Endothelial cell of umbilical vein (primary cell): ENCODE data around the gene FRMD4A. TPM values are rescaled to one million over a fixed set of nuclear protein-coding genes. Genes with fewer than 3 reads are reported as not detected.

ENCODE experiments used
- BruUV-seq: library from RNA; stranded (reverse); fragments of 400-500 nt; replicated peaks from 2 replicates; lab custom pipeline; 2021; lab: Mats Ljungman, UMichigan
- CTCF ChIA-PET: fragments of 300-600, 350-600 bp; sonication (Branson Sonifier 250); formaldehyde crosslinking; loops from one replicate; lab custom pipeline; 2021; ENCODE audit warnings: antibody characterized with exemption, inconsistent platforms; lab: Charles Lee
- POLR2A ChIA-PET: fragments of 300-600, 350-600 bp; sonication (Branson Sonifier 250); formaldehyde crosslinking; loops from one replicate; lab custom pipeline; 2021; ENCODE audit warnings: antibody characterized with exemption, inconsistent platforms; lab: Charles Lee
- DNase-seq: peaks from one replicate; pipeline ENCODE4 v3.0.0-alpha.2; 2011; ENCODE audit warnings: low read depth, low spot score
- FAIRE-seq: peaks from 2 replicates; lab custom pipeline; 2011; peaks lifted over from hg19 to GRCh38; lab: Jason Lieb, UNC
- H2AFZ ChIP-seq: 2 replicates; pipeline ENCODE4 v1.6.0; 2012; ENCODE audit warnings: low read depth, low read length, control low read depth, inconsistent platforms
- H3K27ac ChIP-seq: 2 replicates; pipeline ENCODE4 v1.5.1; 2011; ENCODE audit warnings: low read depth, mild to moderate bottlenecking, control low read depth, low read length, moderate library complexity; ENCODE audit not compliant: insufficient read depth
- H3K27me3 ChIP-seq, 2 experiments: 2 replicates each; pipeline versions ENCODE4 v1.6.0 to v1.6.1; 2011; ENCODE audit warnings: low read length in 2 of 2, mixed read lengths in 1 of 2; ENCODE audit not compliant: control insufficient read depth in 2 of 2, insufficient read depth in 2 of 2
- H3K36me3 ChIP-seq, 2 experiments: 2 replicates in 1 of 2; 3 replicates in 1 of 2; pipeline ENCODE4 v1.5.1; 2011; ENCODE audit warnings: low read length in 2 of 2, mild to moderate bottlenecking in 1 of 2, moderate library complexity in 1 of 2; ENCODE audit not compliant: control insufficient read depth in 2 of 2, insufficient read depth in 2 of 2; ENCODE audit errors: extremely low read depth in 1 of 2
- H3K4me1 ChIP-seq: 3 replicates; pipeline ENCODE4 v1.5.1; 2011; ENCODE audit warnings: mild to moderate bottlenecking, low read length; ENCODE audit not compliant: control insufficient read depth, insufficient read depth; ENCODE audit errors: extremely low read depth
- H3K4me2 ChIP-seq: 2 replicates; pipeline ENCODE4 v1.6.1; 2011; ENCODE audit warnings: low read length, control low read depth, mixed read lengths; ENCODE audit not compliant: insufficient read depth
- H3K4me3 ChIP-seq, 3 experiments: fragments of 200-600 bp in 1 of 3; sonication (generic), shearing (Covaris generic) in 1 of 3; replicated peaks in 1 of 3; 2 replicates each; pipeline ENCODE4 v1.5.1; 2011 to 2016; ENCODE audit warnings: control low read depth in 3 of 3, low read length in 3 of 3, mild to moderate bottlenecking in 2 of 3, inconsistent platforms in 1 of 3, low read depth in 1 of 3, moderate library complexity in 1 of 3; ENCODE audit not compliant: insufficient read depth in 1 of 3
- H3K79me2 ChIP-seq: 2 replicates; pipeline ENCODE4 v1.6.0; 2012; ENCODE audit warnings: low read length, inconsistent platforms; ENCODE audit not compliant: control insufficient read depth, insufficient read depth
- H3K9ac ChIP-seq: replicated peaks from 2 replicates; pipeline ENCODE3; 2011; ENCODE audit warnings: low read length, control low read depth; ENCODE audit not compliant: insufficient read depth; ENCODE audit errors: extremely low read depth
- H3K9me1 ChIP-seq: replicated peaks from 3 replicates; pipeline ENCODE4 v1.6.0; 2011; ENCODE audit warnings: mild to moderate bottlenecking, low read length; ENCODE audit not compliant: control insufficient read depth, insufficient read depth; ENCODE audit errors: extremely low read depth
- H3K9me3 ChIP-seq: replicated peaks from 2 replicates; pipeline ENCODE4 v1.5.1; 2012; ENCODE audit warnings: low read length, inconsistent platforms; ENCODE audit not compliant: control insufficient read depth, insufficient read depth
- H4K20me1 ChIP-seq: replicated peaks from 2 replicates; pipeline ENCODE3; 2011; ENCODE audit warnings: mild to moderate bottlenecking, low read length; ENCODE audit not compliant: control insufficient read depth, insufficient read depth; ENCODE audit errors: extremely low read depth
- EZH2 ChIP-seq: IDR thresholded peaks from 2 replicates; pipeline ENCODE4 v1.6.1; 2012; ENCODE audit warnings: borderline replicate concordance, low read depth, mild to moderate bottlenecking, moderate library complexity, low read length, inconsistent platforms; ENCODE audit not compliant: severe bottlenecking
- FOS ChIP-seq: IDR thresholded peaks from 2 replicates; pipeline ENCODE4 v1.6.1; 2011; ENCODE audit warnings: mild to moderate bottlenecking, low read length, moderate library complexity, borderline replicate concordance; ENCODE audit not compliant: insufficient read depth
- GATA2 ChIP-seq: IDR thresholded peaks from 2 replicates; pipeline ENCODE4 v1.7.0; 2011; ENCODE audit warnings: low read depth, mild to moderate bottlenecking, moderate library complexity, mixed read lengths, low read length; ENCODE audit not compliant: insufficient read length, insufficient read depth
- JUN ChIP-seq: IDR thresholded peaks from 2 replicates; pipeline ENCODE4 v1.6.1; 2011; ENCODE audit warnings: borderline replicate concordance, low read depth; ENCODE audit not compliant: insufficient read length, insufficient read depth
- MYC ChIP-seq: IDR thresholded peaks from one replicate; pipeline ENCODE4 v1.6.1; 2011; ENCODE audit warnings: mild to moderate bottlenecking, low read depth, low read length
- POLR2A ChIP-seq: IDR thresholded peaks from 2 replicates; pipeline ENCODE4 v1.6.1; 2012; ENCODE audit warnings: low read depth, mild to moderate bottlenecking, control low read depth, low read length
- POLR2AphosphoS5 ChIP-seq: IDR thresholded peaks from 2 replicates; pipeline ENCODE4 v1.6.1; 2012; ENCODE audit warnings: low read depth, mild to moderate bottlenecking, control low read depth, low read length, moderate library complexity; ENCODE audit not compliant: insufficient read depth
- dilution Hi-C: fragments of 300-500 bp; cut with MboI; formaldehyde crosslinking; loops from one replicate; pipeline ENCODE4 v1.15.0; 2019; ENCODE audit warnings: low sequenced_read_pairs; ENCODE audit not compliant: extremely low pct_ligation_motif_present
- intact Hi-C: fragments of 100-400 bp; cut with micrococcal nuclease; formaldehyde crosslinking; loops from one replicate; pipeline ENCODE4 v1.10.0; 2022
- polyA plus RNA-seq, 4 experiments: library from polyadenylated mRNA; depleted of rRNA in 3 of 4; stranded (reverse) in 3 of 4; unstranded in 1 of 4; fragments of >200 nt; gene quantifications; 2 replicates each; pipeline versions ENCODE4 v1.2.1 to v1.2.3, GENCODE V29; 2011 to 2012; ENCODE audit warnings: missing spikeins in 1 of 4
- total RNA-seq: library from RNA; stranded (reverse); gene quantifications from 2 replicates; pipeline ENCODE4 v1.2.3, GENCODE V29; 2021
- TF ChIP-seq, protein P1 (sequence below), 2 donors: IDR thresholded peaks; 1 replicate in 1 of 2; 2 replicates in 1 of 2; pipeline ENCODE4 v1.5.1; 2011; ENCODE audit warnings: low read length in 2 of 2, mild to moderate bottlenecking in 2 of 2, moderate library complexity in 2 of 2, control low read depth in 1 of 2, inconsistent platforms in 1 of 2, low read depth in 1 of 2; ENCODE audit not compliant: insufficient read depth in 1 of 2; ENCODE audit errors: extremely low read depth in 1 of 2
- TF ChIP-seq, protein P2 (sequence below): IDR thresholded peaks from 2 replicates; pipeline ENCODE4 v1.6.1; 2011; ENCODE audit not compliant: insufficient read depth, insufficient read length

The FRMD4A gene
- total and polyA plus RNA-seq, 2 donors (not counting 3 experiments of a cell fraction or from before 2014, with no cell fraction given) = 123 to 148 TPM

DNA sequence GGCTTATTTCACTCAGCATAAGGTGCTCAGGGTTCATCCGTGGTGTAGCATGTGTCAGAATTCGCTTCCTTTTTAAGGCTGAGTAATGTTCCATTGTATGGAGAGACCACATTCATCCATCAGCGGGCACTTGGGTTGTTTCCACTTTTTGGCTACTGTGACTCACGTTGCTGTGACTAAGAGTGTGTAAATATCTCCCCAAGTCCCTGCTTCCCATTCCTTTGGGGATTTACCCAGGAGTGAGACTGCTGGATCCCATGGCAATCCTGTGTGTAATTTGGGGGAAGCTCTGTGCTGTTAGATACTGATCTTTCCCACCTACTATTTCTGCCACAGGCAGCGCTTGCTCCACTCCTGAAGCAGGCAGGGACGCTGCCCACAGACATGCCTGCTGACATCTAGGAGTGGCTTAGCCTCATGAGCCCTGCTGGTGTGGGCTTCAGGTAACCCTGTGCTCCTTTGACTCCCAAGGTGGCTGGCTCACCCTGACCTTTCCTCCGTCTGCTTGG, 346.0 kb downstream of the FRMD4A start:
- Histone ChIP-seq H4K20me1 (no peaks in the 10 kb centered on the region), H3K4me3 (no peak overlapping the region), H3K36me3 (no peaks in the 10 kb centered on the region), H2AFZ (no peak overlapping the region), H3K4me2 (peak overlapping the region; percentile 35), H3K9ac (peak overlapping the region; percentile 57), H3K27me3 (no peaks in the 10 kb centered on the region), H3K4me1 (peaks cover 49% of the 10 kb centered on the region), H3K27ac (peak overlapping the region; percentile 90), H3K79me2 (peaks cover 11% of the 10 kb centered on the region), H3K9me1 (no peaks in the 10 kb centered on the region), H3K9me3 (no peaks in the 10 kb centered on the region)
- CTCF ChIA-PET = interaction anchor here (0.7 to 2.0 kb wide), 9 partner anchors 9 to 109 kb away, joined by 3 to 7 read pairs (median 4); no protein-coding TSS in a partner anchor
- TF ChIP-seq POLR2AphosphoS5 (peak; percentile 94), FOS (peak; percentile 99), GATA2 (peak; percentile 97), JUN (peak; percentile 98), POLR2A (peak; percentile 70), EZH2 (no peak), MYC (no peak)
- TF ChIP-seq, protein P1, sequence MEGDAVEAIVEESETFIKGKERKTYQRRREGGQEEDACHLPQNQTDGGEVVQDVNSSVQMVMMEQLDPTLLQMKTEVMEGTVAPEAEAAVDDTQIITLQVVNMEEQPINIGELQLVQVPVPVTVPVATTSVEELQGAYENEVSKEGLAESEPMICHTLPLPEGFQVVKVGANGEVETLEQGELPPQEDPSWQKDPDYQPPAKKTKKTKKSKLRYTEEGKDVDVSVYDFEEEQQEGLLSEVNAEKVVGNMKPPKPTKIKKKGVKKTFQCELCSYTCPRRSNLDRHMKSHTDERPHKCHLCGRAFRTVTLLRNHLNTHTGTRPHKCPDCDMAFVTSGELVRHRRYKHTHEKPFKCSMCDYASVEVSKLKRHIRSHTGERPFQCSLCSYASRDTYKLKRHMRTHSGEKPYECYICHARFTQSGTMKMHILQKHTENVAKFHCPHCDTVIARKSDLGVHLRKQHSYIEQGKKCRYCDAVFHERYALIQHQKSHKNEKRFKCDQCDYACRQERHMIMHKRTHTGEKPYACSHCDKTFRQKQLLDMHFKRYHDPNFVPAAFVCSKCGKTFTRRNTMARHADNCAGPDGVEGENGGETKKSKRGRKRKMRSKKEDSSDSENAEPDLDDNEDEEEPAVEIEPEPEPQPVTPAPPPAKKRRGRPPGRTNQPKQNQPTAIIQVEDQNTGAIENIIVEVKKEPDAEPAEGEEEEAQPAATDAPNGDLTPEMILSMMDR (IDR thresholded peaks at IDR 0.05; ENCODE audit: extremely low read depth in 1 of 2, insufficient read depth in 1 of 2, low read depth in 1 of 2, low read length in 2 of 2) = no peak
- TF ChIP-seq, protein P2, sequence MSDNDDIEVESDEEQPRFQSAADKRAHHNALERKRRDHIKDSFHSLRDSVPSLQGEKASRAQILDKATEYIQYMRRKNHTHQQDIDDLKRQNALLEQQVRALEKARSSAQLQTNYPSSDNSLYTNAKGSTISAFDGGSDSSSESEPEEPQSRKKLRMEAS = no peak
- dilution Hi-C loops = no loop called here
- FAIRE-seq (peak; percentile 85), DNase-seq (peak; percentile 98)
- BruUV-seq = no TSS peak
- intact Hi-C loops = loop anchor here (1.0 to 2.0 kb wide), 7 partner anchors 23 to 300 kb away; no protein-coding TSS in a partner anchor
- POLR2A ChIA-PET = no interaction called here
